H1 (cell line): ENCODE data around the gene IL17A. TPM values are rescaled to one million over a fixed set of nuclear protein-coding genes. Genes with fewer than 3 reads are reported as not detected.

Experiments used
- CTCF ChIA-PET: fragments of 300-600 bp; sonication (Branson Sonifier 250); formaldehyde crosslinking; loops from one replicate; lab custom pipeline; 2021; ENCODE audit not compliant: partially characterized antibody; lab: Charles Lee
- POLR2A ChIA-PET: fragments of 300-600 bp; sonication (Branson Sonifier 250); formaldehyde crosslinking; loops from one replicate; lab custom pipeline; 2021; ENCODE audit warnings: inconsistent platforms; ENCODE audit not compliant: partially characterized antibody; lab: Charles Lee
- DNase-seq, 2 experiments: peaks; one replicate each; pipeline versions ENCODE4 v3.0.0 to v3.0.0-alpha.2; 2010 to 2022; ENCODE audit warnings: low spot score in 2 of 2, low read depth in 1 of 2, mixed read lengths in 1 of 2
- FAIRE-seq: peaks from 2 replicates; lab custom pipeline; 2011; peaks lifted over from hg19 to GRCh38; lab: Jason Lieb, UNC
- H2AFZ ChIP-seq: 2 replicates; pipeline ENCODE4 v1.8.1; 2012; ENCODE audit warnings: low read length, inconsistent platforms
- H2AK5ac ChIP-seq: 2 replicates; pipeline ENCODE4 v1.6.1; 2013; ENCODE audit warnings: low read depth, low read length
- H2BK120ac ChIP-seq: replicated peaks from 2 replicates; pipeline ENCODE3; 2013; ENCODE audit warnings: low read depth, low read length, inconsistent platforms
- H2BK12ac ChIP-seq: 2 replicates; pipeline ENCODE4 v1.6.1; 2013; ENCODE audit warnings: low read depth, low read length
- H2BK15ac ChIP-seq: 2 replicates; pipeline ENCODE4 v1.6.1; 2013; ENCODE audit warnings: low read length
- H2BK20ac ChIP-seq: 2 replicates; pipeline ENCODE4 v1.6.1; 2013; ENCODE audit warnings: low read length
- H2BK5ac ChIP-seq: 2 replicates; pipeline ENCODE4 v1.6.1; 2013; ENCODE audit warnings: low read depth, low read length
- H3K14ac ChIP-seq: 2 replicates; pipeline ENCODE4 v1.6.1; 2013; ENCODE audit warnings: inconsistent platforms; ENCODE audit not compliant: insufficient read length
- H3K18ac ChIP-seq: 2 replicates; pipeline ENCODE4 v1.6.1; 2013; ENCODE audit warnings: low read length; ENCODE audit errors: extremely low read depth
- H3K23ac ChIP-seq: 2 replicates; pipeline ENCODE4 v1.6.1; 2013; ENCODE audit warnings: inconsistent platforms; ENCODE audit not compliant: insufficient read length
- H3K23me2 ChIP-seq: 2 replicates; pipeline ENCODE4 v1.6.1; 2013; ENCODE audit warnings: low read depth, low read length
- H3K27ac ChIP-seq: 2 replicates; pipeline ENCODE4 v1.6.1; 2011; ENCODE audit warnings: low read depth, low read length, inconsistent platforms
- H3K27me3 ChIP-seq, 4 experiments: replicated peaks in 1 of 4; 1 replicate in 1 of 4; 2 replicates in 3 of 4; pipeline versions ENCODE4 v1.6.1 to v1.8.1; 2011 to 2013; ENCODE audit warnings: low read length in 3 of 4, mild to moderate bottlenecking in 3 of 4, inconsistent platforms in 2 of 4, mixed read lengths in 2 of 4, moderate library complexity in 1 of 4; ENCODE audit not compliant: control insufficient read depth in 3 of 4, insufficient read depth in 3 of 4; ENCODE audit errors: extremely low read depth in 1 of 4
- H3K36me3 ChIP-seq, 4 experiments: 2 replicates each; pipeline versions ENCODE4 v1.6.1 to v1.8.1; 2011 to 2013; ENCODE audit warnings: mild to moderate bottlenecking in 4 of 4, low read length in 3 of 4, moderate library complexity in 2 of 4, control low read depth in 1 of 4, inconsistent platforms in 1 of 4; ENCODE audit not compliant: insufficient read depth in 4 of 4, control insufficient read depth in 2 of 4
- H3K4ac ChIP-seq: replicated peaks from 2 replicates; pipeline ENCODE3; 2013; ENCODE audit warnings: low read length, low read depth, mixed read lengths, inconsistent platforms; ENCODE audit not compliant: insufficient read length
- H3K4me1 ChIP-seq, 4 experiments: replicated peaks in 1 of 4; 1 replicate in 1 of 4; 2 replicates in 3 of 4; pipeline versions ENCODE4 v1.6.1 to v1.8.1; 2011 to 2013; ENCODE audit warnings: low read length in 3 of 4, inconsistent platforms in 2 of 4, mixed read lengths in 1 of 4; ENCODE audit not compliant: insufficient read depth in 4 of 4, control insufficient read depth in 3 of 4
- H3K4me2 ChIP-seq, 2 experiments: 2 replicates each; pipeline versions ENCODE4 v1.6.1 to v1.8.1; 2011 to 2013; ENCODE audit warnings: low read depth in 2 of 2, low read length in 2 of 2, control low read depth in 1 of 2, inconsistent platforms in 1 of 2, mild to moderate bottlenecking in 1 of 2; ENCODE audit not compliant: insufficient read depth in 1 of 2
- H3K4me3 ChIP-seq, 4 experiments: fragments of 200-600, 300-600 bp in 1 of 4; sonication (generic), shearing (Covaris generic), sonication (Bioruptor Twin) in 1 of 4; 2 replicates each; pipeline versions ENCODE4 v1.5.1 to v1.8.1; 2011 to 2016; ENCODE audit warnings: low read length in 4 of 4, low read depth in 3 of 4, control low read depth in 2 of 4, inconsistent platforms in 2 of 4, mild to moderate bottlenecking in 2 of 4, mixed read lengths in 1 of 4, moderate library complexity in 1 of 4; ENCODE audit not compliant: insufficient read depth in 2 of 4; ENCODE audit errors: extremely low read depth in 1 of 4
- H3K56ac ChIP-seq: replicated peaks from 2 replicates; pipeline ENCODE3; 2013; ENCODE audit warnings: low read depth, mild to moderate bottlenecking, mixed read lengths, low read length, inconsistent platforms; ENCODE audit not compliant: insufficient read length
- H3K79me1 ChIP-seq: 2 replicates; pipeline ENCODE4 v1.6.1; 2013; ENCODE audit warnings: low read depth, low read length, control low read depth
- H3K79me2 ChIP-seq, 2 experiments: 2 replicates each; pipeline versions ENCODE4 v1.6.1 to v1.8.1; 2012 to 2013; ENCODE audit warnings: low read length in 2 of 2, mild to moderate bottlenecking in 2 of 2, inconsistent platforms in 1 of 2; ENCODE audit not compliant: insufficient read depth in 2 of 2, control insufficient read depth in 1 of 2
- H3K9ac ChIP-seq, 4 experiments: replicated peaks in 1 of 4; 1 replicate in 1 of 4; 2 replicates in 3 of 4; pipeline versions ENCODE4 v1.6.1 to v1.8.1; 2011 to 2013; ENCODE audit warnings: low read depth in 3 of 4, low read length in 3 of 4, control low read depth in 2 of 4, mild to moderate bottlenecking in 2 of 4, moderate library complexity in 2 of 4, inconsistent platforms in 1 of 4; ENCODE audit errors: extremely low read depth in 1 of 4
- H3K9me3 ChIP-seq, 2 experiments: 2 replicates each; pipeline versions ENCODE4 v1.6.1 to v1.8.1; 2012 to 2013; ENCODE audit warnings: mild to moderate bottlenecking in 2 of 2, moderate library complexity in 2 of 2, control low read depth in 1 of 2, inconsistent platforms in 1 of 2, low read depth in 1 of 2, low read length in 1 of 2, mixed read lengths in 1 of 2; ENCODE audit not compliant: insufficient read depth in 2 of 2
- H4K20me1 ChIP-seq, 2 experiments: replicated peaks in 1 of 2; 2 replicates each; pipeline versions ENCODE3 to v1.8.1; 2011 to 2013; ENCODE audit warnings: inconsistent platforms in 2 of 2, low read length in 2 of 2, mild to moderate bottlenecking in 1 of 2; ENCODE audit not compliant: insufficient read depth in 2 of 2, control insufficient read depth in 1 of 2
- H4K5ac ChIP-seq: 2 replicates; pipeline ENCODE4 v1.6.1; 2013; ENCODE audit warnings: low read length, low read depth, mixed read lengths, inconsistent platforms; ENCODE audit not compliant: insufficient read length
- H4K8ac ChIP-seq: 2 replicates; pipeline ENCODE4 v1.8.0; 2013; ENCODE audit warnings: mild to moderate bottlenecking, moderate library complexity, low read length, inconsistent platforms; ENCODE audit not compliant: insufficient read depth; ENCODE audit errors: extremely low read depth
- H4K91ac ChIP-seq: replicated peaks from 2 replicates; pipeline ENCODE3; 2013; ENCODE audit warnings: low read length, mixed read lengths, inconsistent platforms; ENCODE audit not compliant: insufficient read length
- CBX8 ChIP-seq: fragments of 300-800, 300-1000 bp; sonication (generic); IDR thresholded peaks from 2 replicates; pipeline ENCODE4 v1.7.1; 2016; ENCODE audit warnings: low read depth, low read length, borderline replicate concordance
- CREB1 ChIP-seq: IDR thresholded peaks from 2 replicates; pipeline ENCODE4 v1.6.1; 2012; ENCODE audit warnings: inconsistent platforms
- EZH2 ChIP-seq: fragments of 200-600 bp; sonication (generic); IDR thresholded peaks from 2 replicates; pipeline ENCODE4 v1.7.1; 2012; ENCODE audit warnings: low read depth, mild to moderate bottlenecking, moderate library complexity, low read length, inconsistent platforms; ENCODE audit not compliant: severe bottlenecking
- HDAC2 ChIP-seq, 2 experiments: fragments of 300-600 bp in 1 of 2; sonication (generic) in 1 of 2; IDR thresholded peaks; 2 replicates each; pipeline ENCODE4 v1.6.1; 2011 to 2012; ENCODE audit warnings: low read depth in 2 of 2, low read length in 2 of 2, mild to moderate bottlenecking in 2 of 2, moderate library complexity in 2 of 2, borderline replicate concordance in 1 of 2, inconsistent platforms in 1 of 2
- HDAC6 ChIP-seq: IDR thresholded peaks from one replicate; pipeline ENCODE4 v1.7.1; 2012; ENCODE audit warnings: low read depth, mild to moderate bottlenecking, inconsistent platforms, low read length, moderate library complexity
- KDM5A ChIP-seq: fragments of 200-600 bp; IDR thresholded peaks from 2 replicates; pipeline ENCODE4 v1.7.1; 2012; ENCODE audit warnings: mild to moderate bottlenecking, low read length, inconsistent platforms, mixed read lengths
- RBBP5 ChIP-seq: IDR thresholded peaks from 2 replicates; pipeline ENCODE4 v1.7.1; 2012; ENCODE audit warnings: low read depth, mild to moderate bottlenecking, inconsistent platforms, low read length, moderate library complexity, borderline replicate concordance
- SIX5 ChIP-seq: IDR thresholded peaks from 2 replicates; pipeline ENCODE4 v1.6.1; 2011; ENCODE audit warnings: mild to moderate bottlenecking, low read depth, low read length
- SP1 ChIP-seq: IDR thresholded peaks from 2 replicates; pipeline ENCODE4 v1.6.1; 2011; ENCODE audit warnings: low read depth, low read length
- WGBS, 2 experiments: shearing (Covaris generic) in 1 of 2; methylation state at CpG; one replicate each; pipeline versions ENCODE4 v1.1.6 to v1.1.7; 2013 to 2015; ENCODE audit warnings: low lambda C conversion rate in 2 of 2, mixed read lengths in 2 of 2, inconsistent platforms in 1 of 2, low coverage in 1 of 2, missing lambda C conversion rate in 1 of 2; ENCODE audit not compliant: insufficient replicate concordance in 2 of 2, insufficient coverage in 1 of 2, insufficient read length in 1 of 2; ENCODE audit errors: extremely low coverage in 1 of 2, missing lambda C conversion rate in 1 of 2; 5-methylcytosine and 5-hydroxymethylcytosine counted together
- polyA plus RNA-seq, 7 experiments: library from polyadenylated mRNA; depleted of rRNA in 3 of 7; stranded (reverse) in 5 of 7; unstranded in 2 of 7; fragments of >200 nt in 5 of 7; fragments of 200-250 nt in 2 of 7; gene quantifications; 1 replicate in 5 of 7; 2 replicates in 1 of 7; 4 replicates in 1 of 7; pipeline versions ENCODE4 v1.2.1 to v1.2.3, GENCODE V29; 2011 to 2013; ENCODE audit warnings: missing spikeins in 2 of 7, mixed read lengths in 2 of 7
- total RNA-seq: library from RNA; stranded (reverse); fragmentation: NEBNext Ultra II Directional; extraction: Animal tissue kit (Norgen Biotek cat#: 25700); gene quantifications from 2 replicates; pipeline ENCODE4 v1.2.1, GENCODE V29; 2021
- TF ChIP-seq, protein P1 (sequence below): IDR thresholded peaks from 2 replicates; pipeline ENCODE4 v1.6.1; 2011; ENCODE audit warnings: low read depth, mild to moderate bottlenecking, low read length; ENCODE audit not compliant: insufficient read depth
- TF ChIP-seq, protein P2 (sequence below): IDR thresholded peaks from 2 replicates; pipeline ENCODE4 v1.6.1; 2012; ENCODE audit warnings: inconsistent platforms

IL17A gene
- total and polyA plus RNA-seq, 2 of the 8 experiments (the other 6 are each of a cell fraction or from before 2014, with no cell fraction given): not detected

DNA sequence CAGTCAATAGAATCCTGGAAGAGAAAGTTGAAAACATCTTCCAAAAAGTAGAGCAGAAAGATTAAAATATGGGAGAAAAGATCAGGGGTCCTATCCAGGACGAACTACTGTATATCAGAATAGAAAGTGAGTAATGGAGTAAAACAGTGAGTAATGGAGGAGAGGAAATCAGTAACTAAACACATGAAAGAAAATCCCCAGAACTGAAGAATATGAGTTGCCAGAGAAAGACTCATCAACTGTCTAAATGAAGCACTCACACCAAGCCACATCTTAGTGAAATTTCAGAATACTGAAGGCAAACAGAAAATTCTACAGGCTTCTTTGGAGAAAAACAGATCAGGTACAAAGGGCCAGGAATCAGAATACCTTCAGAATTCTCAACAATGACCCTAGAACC is 14.9 kb downstream of the IL17A start:
- no peak overlapping the region for H2BK20ac ChIP-seq
- no peak overlapping the region for H2AFZ ChIP-seq
- no peak overlapping the region for H2BK5ac ChIP-seq
- H2BK12ac ChIP-seq: no peak overlapping the region
- WGBS, 2 experiments: 0% methylated on average over 1 of the region's 1 CpG; no CpG with 5 or more reads in 1 of the 2 experiments
- H3K23ac ChIP-seq: no peak overlapping the region
- no peak overlapping the region for H3K56ac ChIP-seq
- TF ChIP-seq SP1: no peak
- TF ChIP-seq, protein P1, sequence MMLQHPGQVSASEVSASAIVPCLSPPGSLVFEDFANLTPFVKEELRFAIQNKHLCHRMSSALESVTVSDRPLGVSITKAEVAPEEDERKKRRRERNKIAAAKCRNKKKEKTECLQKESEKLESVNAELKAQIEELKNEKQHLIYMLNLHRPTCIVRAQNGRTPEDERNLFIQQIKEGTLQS: no peak
- TF ChIP-seq RBBP5: no peak
- TF ChIP-seq CREB1: no peak
- no peak for TF ChIP-seq HDAC2 (IDR thresholded peaks at IDR 0.05; ENCODE audit: borderline replicate concordance in 1 of 2, low read depth in 2 of 2, low read length in 2 of 2)
- TF ChIP-seq SIX5: no peak
- no peak for TF ChIP-seq HDAC6
- no peak for TF ChIP-seq KDM5A
- TF ChIP-seq, protein P2, sequence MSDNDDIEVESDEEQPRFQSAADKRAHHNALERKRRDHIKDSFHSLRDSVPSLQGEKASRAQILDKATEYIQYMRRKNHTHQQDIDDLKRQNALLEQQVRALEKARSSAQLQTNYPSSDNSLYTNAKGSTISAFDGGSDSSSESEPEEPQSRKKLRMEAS: no peak
- TF ChIP-seq EZH2: no peak
- no peak for TF ChIP-seq CBX8
- H3K27ac ChIP-seq: no peak overlapping the region
- H3K36me3 ChIP-seq: no peaks in the 10 kb centered on the region
- H3K79me2 ChIP-seq: no peaks in the 10 kb centered on the region
- no peaks in the 10 kb centered on the region for H3K4me1 ChIP-seq
- H3K4me2 ChIP-seq: no peak overlapping the region
- no peaks in the 10 kb centered on the region for H3K27me3 ChIP-seq
- no peak overlapping the region for H4K5ac ChIP-seq
- CTCF ChIA-PET: interaction anchor here (1.5 kb wide), 1 partner anchor 11 kb away, joined by 10 read pairs; no protein-coding TSS in a partner anchor
- DNase-seq: no peak
- no peak overlapping the region for H3K9ac ChIP-seq
- no peaks in the 10 kb centered on the region for H4K20me1 ChIP-seq
- peaks cover 6 to 14% of the 10 kb centered on the region in 2 experiments; a peak in 2 of 4 replicates for H3K9me3 ChIP-seq
- no peak overlapping the region for H2BK15ac ChIP-seq
- no peak overlapping the region for H3K4me3 ChIP-seq
- H2BK120ac ChIP-seq: no peak overlapping the region
- H2AK5ac ChIP-seq: no peak overlapping the region
- FAIRE-seq: no peak
- H3K79me1 ChIP-seq: no peaks in the 10 kb centered on the region
- H4K91ac ChIP-seq: no peak overlapping the region
- no peak overlapping the region for H3K4ac ChIP-seq
- no peaks in the 10 kb centered on the region for H3K23me2 ChIP-seq
- no peak overlapping the region for H3K18ac ChIP-seq
- POLR2A ChIA-PET: no interaction called here
- H3K14ac ChIP-seq: no peak overlapping the region
- no peak overlapping the region for H4K8ac ChIP-seq
